ENCODE results near the gene IGFBP1.

DNA sequence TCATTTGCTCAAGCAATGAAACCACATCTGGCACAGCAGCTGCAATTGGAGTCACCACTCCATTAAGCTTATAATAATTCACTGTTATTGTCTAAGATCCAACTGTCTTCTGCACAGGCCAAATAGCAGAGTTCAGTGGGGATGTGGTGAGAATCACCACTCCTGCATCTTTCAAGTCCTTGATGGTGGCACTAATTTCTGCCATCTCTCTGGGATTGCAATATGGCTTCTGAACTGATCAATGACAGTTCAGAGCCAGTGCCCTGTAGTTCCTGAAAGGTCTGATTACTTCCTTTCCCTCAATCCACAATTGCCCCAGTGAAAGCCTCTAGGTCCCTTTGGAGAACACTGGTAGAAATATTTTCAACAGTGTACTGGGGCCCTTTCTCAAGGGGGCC, 6.4 kb downstream of the IGFBP1 start:
- no peak for TF ChIP-seq CTBP1 (IDR thresholded peaks at IDR 0.05; ENCODE audit: borderline replicate concordance)
- TF ChIP-seq SP1 (IDR thresholded peaks at IDR 0.05) = no peak
- TF ChIP-seq LEF1 (IDR thresholded peaks at IDR 0.05; ENCODE audit: borderline replicate concordance) = no peak
- TF ChIP-seq FOXK2 (IDR thresholded peaks at IDR 0.05) = no peak
- TF ChIP-seq SUZ12 (IDR thresholded peaks at IDR 0.05) = no peak
- TF ChIP-seq ZNF384 (IDR thresholded peaks at IDR 0.05) = no peak
- no peak for TF ChIP-seq HDGF (IDR thresholded peaks at IDR 0.05; ENCODE audit: borderline replicate concordance)
- TF ChIP-seq ELF4 (IDR thresholded peaks at IDR 0.05) = no peak
- no peak for TF ChIP-seq ARNT (IDR thresholded peaks at IDR 0.05)
- no peak for TF ChIP-seq FOXM1 (IDR thresholded peaks at IDR 0.05; ENCODE audit: borderline replicate concordance)
- no peak for TF ChIP-seq L3MBTL2 (conservative IDR thresholded peaks at IDR 0.05)
- TF ChIP-seq TARDBP (IDR thresholded peaks at IDR 0.05) = no peak
